Naive thymus-derived CD8-positive, alpha-beta T cell (primary cell): ENCODE results near the gene ERCC2. TPM values are rescaled to one million over a fixed set of nuclear protein-coding genes. Genes with fewer than 3 reads are reported as not detected.

Source experiments
- ATAC-seq, 2 donors: fragments of 150-1000 bp; cut with Tn5 transposase in 1 of 2; sonication (Bioruptor Pico), chemical (Tn5 transposase) in 1 of 2; 1 replicate in 1 of 2; 2 replicates in 1 of 2; pipeline ENCODE4 v1.10.0; 2021; ENCODE audit warnings: mild to moderate bottlenecking in 2 of 2, moderate library complexity in 2 of 2
- POLR2A ChIA-PET: fragments of 350-600 bp; sonication (Branson Sonifier 250); formaldehyde crosslinking; loops from one replicate; lab custom pipeline; 2021; ENCODE audit warnings: antibody characterized with exemption; lab: Charles Lee
- DNase-seq, 10 donors: peaks; one replicate each; pipeline versions ENCODE4 v3.0.0 to v3.0.0-alpha.2; 2020 to 2022
- H3K27ac Mint-ChIP-seq, 10 donors: one replicate each; pipeline ENCODE4 v1.8.0; 2020 to 2022; ENCODE audit warnings: mild to moderate bottlenecking in 10 of 10, mixed read lengths in 10 of 10, moderate library complexity in 4 of 10, inconsistent platforms in 1 of 10
- H3K27me3 Mint-ChIP-seq, 5 donors: one replicate each; pipeline ENCODE4 v1.8.0; 2021 to 2022; ENCODE audit warnings: mixed read lengths in 5 of 5
- H3K36me3 Mint-ChIP-seq, 3 donors: one replicate each; pipeline ENCODE4 v1.8.0; 2020 to 2022; ENCODE audit warnings: mixed read lengths in 3 of 3, mild to moderate bottlenecking in 2 of 3, inconsistent platforms in 1 of 3
- H3K4me1 Mint-ChIP-seq, 4 donors: one replicate each; pipeline ENCODE4 v1.8.0; 2021 to 2022; ENCODE audit warnings: mixed read lengths in 4 of 4
- H3K4me3 Mint-ChIP-seq, 10 donors: one replicate each; pipeline ENCODE4 v1.8.0; 2020 to 2022; ENCODE audit warnings: mild to moderate bottlenecking in 10 of 10, mixed read lengths in 10 of 10, moderate library complexity in 6 of 10, inconsistent platforms in 1 of 10
- H3K9me3 Mint-ChIP-seq, 9 donors: one replicate each; pipeline ENCODE4 v1.8.0; 2020 to 2022; ENCODE audit warnings: mixed read lengths in 9 of 9, mild to moderate bottlenecking in 3 of 9, inconsistent platforms in 1 of 9, moderate library complexity in 1 of 9
- polyA plus RNA-seq, 3 donors: library from polyadenylated mRNA; unstranded; fragments of 300-500 nt; fragmentation: Illumina TruSeq; gene quantifications; one replicate each; pipeline ENCODE4 v1.2.3, GENCODE V29; 2021
- total RNA-seq, 8 experiments: library from RNA in 2 of 8; stranded (reverse) in 2 of 8; gene quantifications; one replicate each; pipeline ENCODE4 v1.2.3 and lab custom pipeline; 2021 to 2026

ERCC2 gene
- total and polyA plus RNA-seq, 5 experiments from 2014 or later = 3.7 to 23.7 (median 7.6) TPM

DNA sequence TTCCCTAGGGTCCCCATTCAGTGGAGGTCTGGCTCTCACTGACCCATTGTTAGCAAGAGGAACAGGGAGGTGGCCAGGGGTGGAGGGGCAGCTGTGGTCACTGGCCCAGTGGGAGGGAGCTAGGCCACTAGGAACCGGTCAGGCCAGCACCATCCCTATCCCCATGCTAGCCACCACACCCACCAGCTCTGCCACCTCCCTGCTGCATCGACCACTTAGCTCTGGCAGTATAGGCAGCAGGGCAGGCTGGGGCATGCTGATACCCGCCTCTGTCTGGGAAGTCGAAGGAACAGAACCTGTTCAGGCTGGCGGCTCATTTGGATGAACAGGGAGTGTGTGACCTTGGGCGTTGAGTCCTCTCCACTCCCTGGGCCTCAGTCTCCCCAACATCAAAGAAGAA, 29.8 kb upstream of the ERCC2 start:
- POLR2A ChIA-PET = interaction anchor here (0.7 kb wide), 1 partner anchor 1226 kb away, joined by 4 read pairs; no protein-coding TSS in a partner anchor
- Mint-ChIP-seq H3K4me1 (peaks cover 13 to 31% (median 30%) of the 10 kb centered on the region in 4 donors), H3K27me3 (peaks cover 19 to 77% (median 38%) of the 10 kb centered on the region in 5 donors), H3K9me3 (peaks cover 0 to 3% (median 0%) of the 10 kb centered on the region in 9 donors), H3K36me3 (no peaks in the 10 kb centered on the region), H3K4me3 (no peak overlapping the region), H3K27ac (no peak overlapping the region)
- DNase-seq = no peak
- ATAC-seq = no peak

DNA sequence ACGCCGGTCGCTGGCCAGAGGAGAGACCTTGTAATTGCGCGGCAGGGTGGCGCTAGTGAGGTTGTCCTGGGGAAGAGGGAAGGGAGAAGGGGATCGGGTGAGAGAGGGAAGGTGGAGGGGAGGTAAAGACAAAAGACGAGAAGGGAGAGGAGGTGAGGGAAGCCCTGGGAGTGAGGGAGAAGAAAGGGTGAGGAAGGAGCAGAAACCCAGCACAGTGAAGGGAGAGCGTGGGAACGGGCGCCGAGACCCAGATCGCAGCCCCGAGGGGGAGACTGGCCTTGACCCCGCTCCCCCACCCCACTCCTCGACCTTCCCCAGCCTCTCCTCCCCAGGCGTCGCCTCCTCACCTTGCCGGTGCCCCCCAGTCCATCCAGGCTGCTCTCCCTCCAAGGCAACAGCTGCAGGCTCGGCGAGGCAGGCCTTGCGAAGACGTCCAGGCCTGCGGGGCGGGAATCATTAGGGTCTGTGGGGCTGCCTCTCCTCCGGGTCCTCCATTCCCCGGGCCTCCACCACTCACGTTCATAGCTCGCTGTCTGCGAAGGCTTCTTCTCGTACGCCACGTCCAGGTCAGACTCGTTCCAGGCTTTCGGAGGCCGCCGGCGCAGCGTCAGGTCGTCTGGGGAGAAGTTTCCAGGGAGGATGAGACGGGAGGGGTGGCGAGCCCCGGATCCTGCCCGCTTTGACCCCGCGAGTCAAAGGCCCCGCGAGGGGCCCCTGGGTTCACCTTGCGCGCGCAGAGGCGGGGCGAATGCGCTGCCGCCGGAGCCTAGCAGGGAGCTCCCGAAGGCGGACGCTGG, 25.6 kb upstream of the ERCC2 start:
- Mint-ChIP-seq H3K4me3 (no peak overlapping the region), H3K4me1 (peaks cover 7 to 17% (median 11%) of the 10 kb centered on the region in 4 donors), H3K36me3 (no peaks in the 10 kb centered on the region), H3K9me3 (peaks cover 0 to 3% (median 0%) of the 10 kb centered on the region in 9 donors), H3K27ac (no peak overlapping the region), H3K27me3 (peaks cover 8 to 42% (median 26%) of the 10 kb centered on the region in 5 donors)
- POLR2A ChIA-PET = interaction anchor here (0.6 kb wide), 1 partner anchor 314 kb away, joined by 3 read pairs; no protein-coding TSS in a partner anchor
- DNase-seq = no peak
- no peak for ATAC-seq

DNA sequence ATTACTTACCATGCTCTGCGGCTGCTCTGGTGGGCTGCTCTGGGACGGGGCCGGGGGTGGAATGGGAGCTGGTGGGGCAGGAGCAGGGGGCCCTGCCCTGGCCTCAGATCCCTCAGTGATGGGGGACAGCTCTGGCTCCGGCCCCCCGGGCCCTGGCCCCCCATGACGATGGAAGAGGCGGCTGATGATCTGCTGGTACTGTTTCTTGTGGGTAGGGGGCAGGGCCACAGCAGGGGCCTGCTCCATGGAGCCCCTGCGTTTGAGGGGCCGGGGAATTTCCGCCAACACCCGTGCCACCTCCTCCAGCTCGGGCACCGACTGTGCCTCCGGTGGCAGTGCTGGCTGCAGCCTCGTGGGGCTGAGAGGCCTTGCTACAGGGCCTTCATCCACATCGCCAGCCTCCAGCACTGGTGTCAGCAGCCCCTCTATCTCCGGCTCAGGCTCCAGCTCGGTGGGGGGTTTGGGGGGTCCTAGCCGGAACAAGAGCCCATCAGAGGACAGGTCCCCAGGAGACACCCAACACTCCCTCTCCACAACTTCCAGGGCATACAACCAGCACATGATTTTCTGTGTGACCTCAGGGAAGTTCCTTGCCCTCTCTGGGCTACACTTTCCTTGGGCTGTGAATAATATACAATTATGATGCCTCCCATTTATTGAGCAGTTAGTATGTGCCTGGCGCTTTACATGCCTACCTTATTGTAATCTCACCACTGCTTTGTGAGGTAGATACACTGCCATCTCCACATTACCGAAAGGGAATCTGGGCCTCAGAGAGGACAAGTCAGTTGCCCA, 21.7 kb upstream of the ERCC2 start:
- H3K9me3 Mint-ChIP-seq = no peaks in the 10 kb centered on the region
- DNase-seq (no peak), ATAC-seq (no peak)
- no peak overlapping the region for H3K27ac Mint-ChIP-seq
- no peak overlapping the region for H3K4me3 Mint-ChIP-seq
- no peaks in the 10 kb centered on the region for H3K36me3 Mint-ChIP-seq
- POLR2A ChIA-PET = interaction anchor here (0.6 to 1.5 kb wide), 3 partner anchors 11 to 65 kb away, joined by 3 to 10 read pairs (median 4); no protein-coding TSS in a partner anchor
- H3K4me1 Mint-ChIP-seq = peaks cover 0 to 8% (median under 1%) of the 10 kb centered on the region in 4 donors
- peaks cover 3 to 23% (median 12%) of the 10 kb centered on the region in 5 donors for H3K27me3 Mint-ChIP-seq

DNA sequence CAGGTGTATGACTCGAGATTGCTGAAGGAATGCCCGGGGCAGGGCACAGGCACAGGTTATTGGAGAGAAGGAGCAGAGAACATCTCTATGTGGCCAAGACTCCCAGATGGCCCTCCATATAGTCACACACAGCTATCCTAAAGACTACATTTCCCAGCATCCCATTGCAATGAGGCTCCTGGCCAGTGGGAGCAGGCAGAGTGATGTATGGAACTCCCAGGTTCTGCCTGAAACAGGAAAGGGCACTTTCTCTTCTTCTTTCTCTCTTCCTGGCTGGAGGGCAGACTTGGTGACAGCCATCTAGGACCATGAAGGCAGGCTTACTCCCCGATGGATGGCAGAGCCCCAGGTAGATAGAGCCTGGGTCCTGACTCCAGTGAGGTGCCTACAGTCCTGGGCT, 21.0 kb upstream of the ERCC2 start:
- Mint-ChIP-seq H3K36me3 (no peaks in the 10 kb centered on the region), H3K4me1 (peaks cover 0 to 5% (median under 1%) of the 10 kb centered on the region in 4 donors), H3K4me3 (no peak overlapping the region), H3K27ac (no peak overlapping the region), H3K9me3 (no peaks in the 10 kb centered on the region), H3K27me3 (peaks cover 3 to 26% (median 12%) of the 10 kb centered on the region in 5 donors)
- ATAC-seq (no peak), DNase-seq (no peak)
- POLR2A ChIA-PET = interaction anchor here (0.6 to 1.5 kb wide), 3 partner anchors 12 to 66 kb away, joined by 3 to 10 read pairs (median 4); no protein-coding TSS in a partner anchor

DNA sequence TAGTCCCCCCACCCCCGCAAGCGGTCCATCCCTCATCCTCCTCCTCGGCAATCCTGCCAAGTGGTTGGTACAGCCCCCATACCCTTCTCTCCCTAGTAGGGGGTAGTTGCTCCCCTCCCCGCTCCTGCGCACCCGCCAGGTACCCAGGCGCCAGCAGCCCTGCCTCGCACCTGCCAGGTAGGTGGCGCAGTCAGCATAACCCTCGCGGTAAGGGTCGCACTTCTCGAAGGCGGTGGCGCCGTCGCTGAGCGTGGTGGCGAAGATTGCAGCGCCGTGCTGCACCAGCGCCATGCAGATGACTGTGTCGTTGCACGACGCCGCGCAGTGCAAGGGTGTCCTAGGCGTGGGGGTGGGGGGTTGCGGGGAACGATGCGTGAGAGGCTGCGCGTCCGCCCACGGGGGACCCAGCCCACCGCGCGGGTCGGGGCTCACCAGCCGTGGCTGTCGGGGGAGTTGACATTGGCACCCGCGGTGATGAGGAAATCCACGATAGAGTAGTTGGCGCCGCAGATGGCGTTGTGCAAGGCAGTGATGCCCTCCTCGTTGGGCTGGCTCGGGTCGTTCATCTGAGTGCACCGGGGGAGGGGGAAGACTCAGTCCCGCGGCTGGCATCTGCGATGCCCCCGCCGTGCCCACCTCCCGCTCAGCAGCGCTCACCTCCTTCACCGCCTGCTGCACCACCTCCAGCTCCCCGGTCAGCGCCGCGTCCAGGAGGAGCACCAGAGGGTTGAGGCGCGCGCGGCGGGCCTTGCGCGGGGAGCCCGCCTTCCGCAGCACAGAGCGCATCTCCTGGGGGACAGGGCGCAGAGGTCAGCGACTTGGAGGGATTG, 15.2 kb upstream of the ERCC2 start:
- Mint-ChIP-seq H3K4me1 (peaks cover 0 to 8% (median 5%) of the 10 kb centered on the region in 4 donors), H3K27me3 (peaks cover 14 to 44% (median 19%) of the 10 kb centered on the region in 5 donors), H3K27ac (no peak overlapping the region), H3K9me3 (no peaks in the 10 kb centered on the region), H3K36me3 (no peaks in the 10 kb centered on the region), H3K4me3 (peak overlapping the region in 1 of 10 donors; percentile 3)
- ATAC-seq (peak; percentile 53 to 57), DNase-seq (no peak)
- POLR2A ChIA-PET = interaction anchor here (0.6 kb wide), 1 partner anchor 104 kb away, joined by 4 read pairs; no protein-coding TSS in a partner anchor

DNA sequence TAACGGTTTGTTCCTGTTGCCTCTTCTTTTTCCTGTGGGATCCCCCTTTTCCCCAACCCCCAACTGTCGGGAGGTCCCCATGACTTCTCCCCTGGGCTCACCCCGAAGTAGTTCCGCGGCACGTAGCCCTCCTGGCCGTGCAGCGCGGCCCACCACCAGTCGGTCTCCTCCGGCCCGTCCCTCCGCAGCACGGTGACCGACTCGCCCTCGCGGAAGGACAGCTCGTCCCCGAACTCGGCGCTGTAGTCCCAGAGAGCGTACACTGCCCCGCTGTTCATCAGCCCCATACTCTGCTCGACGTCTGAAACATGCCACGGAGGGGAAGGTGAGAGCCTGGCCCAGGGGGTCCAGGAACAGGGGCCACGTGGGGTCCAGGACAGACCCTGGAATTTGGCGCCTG, 12.1 kb upstream of the ERCC2 start:
- Mint-ChIP-seq H3K27me3 (peaks cover 10 to 36% (median 19%) of the 10 kb centered on the region in 5 donors), H3K4me1 (peaks cover 0 to 8% (median 5%) of the 10 kb centered on the region in 4 donors), H3K36me3 (no peaks in the 10 kb centered on the region), H3K4me3 (no peak overlapping the region), H3K27ac (no peak overlapping the region), H3K9me3 (no peaks in the 10 kb centered on the region)
- no peak for DNase-seq
- POLR2A ChIA-PET = no interaction called here
- ATAC-seq = no peak

DNA sequence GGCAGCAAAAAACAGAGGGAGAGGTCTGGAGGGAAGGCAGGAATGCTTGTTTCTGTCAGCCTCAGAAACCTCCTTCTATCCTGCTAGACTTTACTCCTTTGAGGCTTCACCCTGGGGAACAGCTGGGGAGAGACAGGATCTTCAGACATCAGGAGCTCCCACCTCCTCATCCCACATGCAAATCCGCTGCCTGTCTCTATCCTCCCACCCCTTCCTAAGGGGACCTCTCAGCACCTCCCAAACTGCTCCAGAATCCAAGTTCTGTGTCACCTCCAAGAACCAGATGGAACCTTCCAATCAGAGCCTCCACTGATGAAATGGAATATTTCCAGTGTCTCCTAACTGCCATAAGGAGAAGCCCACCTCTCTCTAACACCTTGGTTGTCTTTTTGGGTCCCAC, 9.7 kb upstream of the ERCC2 start:
- no peak for ATAC-seq
- peaks cover 0 to 4% (median 2%) of the 10 kb centered on the region in 4 donors for H3K4me1 Mint-ChIP-seq
- no peak for DNase-seq
- no peak overlapping the region for H3K4me3 Mint-ChIP-seq
- no peaks in the 10 kb centered on the region for H3K36me3 Mint-ChIP-seq
- POLR2A ChIA-PET = no interaction called here
- H3K9me3 Mint-ChIP-seq = no peaks in the 10 kb centered on the region
- peaks cover 4 to 18% (median 7%) of the 10 kb centered on the region in 5 donors for H3K27me3 Mint-ChIP-seq
- no peak overlapping the region for H3K27ac Mint-ChIP-seq

DNA sequence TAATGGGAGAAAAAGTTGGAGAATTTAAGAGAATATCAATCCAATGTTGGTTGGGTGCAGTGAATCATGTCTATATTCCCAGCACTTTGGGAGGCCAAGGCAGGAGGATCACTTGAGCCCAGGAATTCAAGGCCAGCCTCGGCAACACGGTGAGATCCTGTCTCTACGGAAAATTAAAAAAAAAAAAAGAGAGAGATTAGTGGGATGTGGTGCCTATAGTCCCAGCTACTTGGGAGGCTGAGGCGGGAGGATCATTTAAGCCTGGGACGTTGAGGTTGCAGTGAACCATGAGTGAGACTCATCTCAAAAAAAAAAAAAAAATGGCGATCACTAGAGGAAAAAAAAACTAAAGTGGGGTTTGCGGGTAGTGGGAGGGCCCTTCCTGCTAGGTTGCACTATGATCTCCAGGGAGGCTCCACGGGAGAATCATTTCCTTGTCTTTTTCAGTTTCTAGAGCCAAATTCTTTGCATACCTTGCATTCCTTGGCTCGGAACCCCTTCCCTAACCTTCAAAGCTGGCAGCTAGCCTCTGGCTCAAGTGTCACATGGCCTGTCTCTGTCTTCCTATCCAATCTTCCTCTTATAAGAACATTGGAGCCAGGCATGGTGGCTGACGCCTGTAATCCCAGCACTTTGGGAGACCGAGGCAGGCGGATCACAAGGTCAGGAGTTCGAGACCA, 5.8 kb upstream of the ERCC2 start:
- H3K4me3 Mint-ChIP-seq = no peak overlapping the region

DNA sequence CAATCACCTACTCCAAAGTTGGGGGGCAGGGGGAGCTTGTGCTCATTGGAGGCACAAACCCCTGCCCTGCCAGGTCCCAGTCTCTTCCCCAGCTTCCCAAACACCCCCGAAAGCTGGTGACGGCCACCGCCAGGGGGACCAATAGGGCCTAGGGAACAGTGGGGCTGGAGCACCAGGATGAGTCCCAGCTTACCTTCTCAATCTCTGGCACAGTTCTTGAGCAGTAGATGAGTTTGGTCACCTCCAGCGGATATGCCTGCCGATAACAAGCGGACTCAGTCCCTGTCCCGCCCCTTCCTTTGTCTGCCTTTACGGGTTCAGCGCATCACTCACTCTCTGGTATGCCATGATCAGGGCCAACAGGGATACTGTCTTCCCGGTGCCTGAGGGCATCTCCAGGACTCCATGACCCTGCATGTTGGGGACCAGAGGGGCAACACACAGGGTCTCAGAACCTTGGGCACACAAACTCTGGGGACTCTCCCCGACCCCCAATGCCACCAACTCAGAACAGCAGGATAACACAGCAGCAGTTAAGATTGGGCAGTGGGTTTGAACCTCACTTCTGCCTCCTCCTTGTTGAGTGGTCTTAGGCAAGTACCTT, 1.5 kb downstream of the ERCC2 start:
- no peak for ATAC-seq
- POLR2A ChIA-PET = no interaction called here
- H3K4me1 Mint-ChIP-seq = peaks cover 1 to 29% (median 18%) of the 10 kb centered on the region in 4 donors

More for the DNA sequence above, 5.8 kb upstream of the ERCC2 start:
- H3K36me3 Mint-ChIP-seq = no peaks in the 10 kb centered on the region
- no peaks in the 10 kb centered on the region for H3K4me1 Mint-ChIP-seq
- POLR2A ChIA-PET = interaction anchor here (0.6 kb wide), 1 partner anchor 77 kb away, joined by 5 read pairs; no protein-coding TSS in a partner anchor
- peaks cover 0 to 5% (median 0%) of the 10 kb centered on the region in 5 donors for H3K27me3 Mint-ChIP-seq
- H3K27ac Mint-ChIP-seq = peak overlapping the region in 1 of 10 donors; percentile 33
- H3K9me3 Mint-ChIP-seq = no peaks in the 10 kb centered on the region
- no peak for ATAC-seq
- DNase-seq = no peak

DNA sequence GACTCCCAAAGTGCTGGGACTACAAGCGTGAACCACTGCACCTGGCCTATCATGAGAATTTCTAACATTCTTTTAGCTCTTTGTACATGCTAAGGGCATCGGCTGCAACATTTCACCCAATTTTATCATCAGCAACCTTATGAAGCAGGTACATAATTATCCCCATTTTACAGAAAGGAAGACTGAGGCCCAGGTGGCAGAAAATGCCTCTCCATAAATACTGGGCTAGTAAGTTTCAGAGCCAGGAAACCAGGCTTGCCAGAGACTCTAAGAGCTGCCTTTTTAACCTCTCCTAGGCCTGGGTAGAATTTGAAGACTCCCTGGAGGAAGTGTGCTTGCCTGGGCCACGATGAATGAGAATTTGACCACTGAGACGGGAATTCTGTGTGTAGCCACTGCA, 2.2 kb downstream of the ERCC2 start:
- ATAC-seq = no peak
- POLR2A ChIA-PET = no interaction called here

More for the DNA sequence above, 1.5 kb downstream of the ERCC2 start:
- H3K9me3 Mint-ChIP-seq = no peaks in the 10 kb centered on the region
- peaks cover 0 to 7% (median 0%) of the 10 kb centered on the region in 3 donors for H3K36me3 Mint-ChIP-seq
- peaks cover 0 to 1% (median 0%) of the 10 kb centered on the region in 5 donors for H3K27me3 Mint-ChIP-seq
- DNase-seq = no peak
- peak overlapping the region in 9 of 10 donors; percentile 42 to 96 (median 67) for H3K4me3 Mint-ChIP-seq
- peak overlapping the region in 2 of 10 donors; percentile 36 to 37 for H3K27ac Mint-ChIP-seq

DNA sequence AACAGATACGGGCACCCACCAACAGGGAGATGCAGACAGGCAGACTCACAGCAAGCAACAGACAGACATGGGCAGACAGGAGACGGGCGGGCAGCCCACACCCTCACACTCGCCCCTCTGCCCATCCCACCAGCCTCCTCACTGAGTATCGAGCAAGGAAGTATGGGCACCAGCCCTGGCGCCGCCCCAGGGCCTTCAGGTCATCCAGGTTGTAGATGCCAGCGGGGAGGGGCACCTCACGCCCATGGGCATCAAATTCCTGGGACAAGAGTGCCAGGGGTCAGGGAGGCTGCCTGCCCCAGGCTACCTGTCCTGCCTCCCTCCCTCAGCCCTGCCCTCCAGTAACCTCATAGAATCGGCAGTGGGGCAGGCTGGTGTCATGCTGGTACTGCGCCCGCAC, 5.7 kb downstream of the ERCC2 start:
- Mint-ChIP-seq H3K27me3 (no peaks in the 10 kb centered on the region), H3K36me3 (peaks cover 0 to 19% (median 2%) of the 10 kb centered on the region in 3 donors), H3K4me3 (no peak overlapping the region), H3K27ac (peak overlapping the region in 1 of 10 donors; percentile 15), H3K9me3 (no peaks in the 10 kb centered on the region), H3K4me1 (peaks cover 0 to 19% (median 12%) of the 10 kb centered on the region in 4 donors)
- DNase-seq = no peak
- no peak for ATAC-seq
- POLR2A ChIA-PET = no interaction called here

More for the DNA sequence above, 2.2 kb downstream of the ERCC2 start:
- peaks cover 0 to 1% (median 0%) of the 10 kb centered on the region in 5 donors for H3K27me3 Mint-ChIP-seq
- H3K4me3 Mint-ChIP-seq = peak overlapping the region in 6 of 10 donors; percentile 15 to 51 (median 44)
- no peaks in the 10 kb centered on the region for H3K9me3 Mint-ChIP-seq
- H3K4me1 Mint-ChIP-seq = peaks cover 1 to 29% (median 18%) of the 10 kb centered on the region in 4 donors
- H3K27ac Mint-ChIP-seq = peak overlapping the region in 2 of 10 donors; percentile 38 to 58
- H3K36me3 Mint-ChIP-seq = peaks cover 0 to 7% (median 0%) of the 10 kb centered on the region in 3 donors
- no peak for DNase-seq
